T-helper 22 cell (primary cell): Measurements from ENCODE around the gene PHACTR1.

Source experiments
- DNase-seq: peaks from one replicate; pipeline ENCODE4 v3.0.0-alpha.2; 2020; ENCODE audit warnings: low read depth

Gene PHACTR1

GRCh38 chr6:12992770-12993169, 276.2 kb downstream of the PHACTR1 start:
- no peak for DNase-seq

DNA sequence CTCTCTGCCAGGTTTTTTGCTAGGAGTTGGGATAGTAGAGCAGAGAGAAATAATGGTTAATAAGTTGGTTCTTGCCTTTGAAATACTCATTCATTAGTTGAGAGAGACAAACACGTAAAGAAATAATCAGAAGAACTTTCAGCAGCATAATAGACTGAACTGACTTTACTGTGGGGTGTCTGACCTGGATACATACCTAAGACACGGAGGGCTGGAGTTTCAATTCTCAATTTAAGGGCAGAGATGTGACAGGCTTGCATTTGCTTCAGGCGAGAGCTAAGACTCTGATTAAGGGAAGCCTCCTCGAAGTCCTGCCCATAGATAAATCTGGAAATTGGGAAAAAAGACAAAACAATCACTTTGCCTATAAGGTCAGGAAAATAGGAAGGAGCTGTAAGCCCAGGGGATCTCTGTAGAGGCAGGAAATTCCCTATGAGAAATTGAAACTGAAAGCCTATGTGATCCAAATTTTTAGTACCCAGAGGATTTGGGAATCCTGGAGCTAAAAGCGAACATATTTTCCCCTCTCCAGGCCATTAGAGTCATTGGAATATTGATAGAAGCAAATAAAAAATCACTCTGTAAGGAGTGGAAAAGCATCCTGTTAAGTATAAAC, 276.8 kb downstream of the PHACTR1 start:
- DNase-seq, result no peak

- DNase-seq, result no peak
These were observed 278.9 kb downstream of the PHACTR1 start for GRCh38 chr6:12995419-12995818.

GRCh38 chr6:13000537-13000936, 284.0 kb downstream of the PHACTR1 start:
- DNase-seq, result no peak

DNA sequence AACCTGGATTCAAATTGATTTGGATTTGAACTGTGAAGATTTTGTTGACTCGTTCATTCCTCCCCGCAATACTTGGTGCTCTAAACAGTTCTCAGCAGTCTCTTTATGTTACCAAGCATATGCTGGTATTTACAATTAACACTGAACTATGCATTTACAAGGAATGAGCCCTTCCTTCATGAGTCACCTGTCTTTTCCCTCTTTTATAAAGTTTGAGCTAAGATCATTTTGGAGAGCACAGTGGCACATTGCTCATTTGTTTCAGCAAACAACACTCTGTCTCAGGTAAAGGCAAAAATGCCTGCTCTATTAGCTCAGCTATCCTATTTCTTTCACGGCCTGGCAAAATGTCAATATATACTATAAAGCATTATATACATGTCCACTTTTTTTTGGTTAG, 285.4 kb downstream of the PHACTR1 start:
- no peak for DNase-seq

GRCh38 chr6:13004601-13005000, 288.0 kb downstream of the PHACTR1 start:
- no peak for DNase-seq

GRCh38 chr6:13005994-13006393, 289.4 kb downstream of the PHACTR1 start:
- no peak for DNase-seq

DNA sequence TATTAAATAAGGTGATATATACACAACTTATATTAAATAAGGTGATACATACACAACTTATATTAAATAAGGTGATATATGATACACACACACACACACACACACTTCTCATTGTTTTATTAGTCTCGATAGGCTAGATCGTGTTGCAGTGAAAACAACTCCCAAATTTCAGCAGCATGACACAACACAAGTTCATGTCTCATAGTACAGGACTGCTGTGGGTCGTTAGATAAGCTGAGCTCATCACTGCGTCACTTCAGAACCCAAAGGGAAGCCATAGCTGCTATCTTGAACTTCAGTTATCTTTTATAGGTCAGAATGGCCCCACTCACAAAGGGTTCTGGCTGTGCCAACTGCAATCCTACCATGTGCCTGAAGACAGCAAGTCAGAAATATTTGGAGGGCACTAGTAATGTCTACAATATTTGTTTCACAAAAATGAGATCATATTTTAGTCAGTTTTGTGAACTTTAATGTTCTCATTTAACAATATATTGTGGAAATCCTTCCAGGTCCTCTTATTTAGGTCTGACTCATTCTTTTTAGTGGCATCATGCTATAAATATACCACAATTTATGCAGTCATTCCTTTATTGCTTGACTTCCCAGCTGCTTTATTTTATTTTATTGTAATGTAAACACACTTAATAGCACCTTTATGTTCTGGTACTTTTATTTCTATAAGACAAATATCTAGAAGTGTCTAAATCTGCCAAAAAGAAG, 290.2 kb downstream of the PHACTR1 start:
- no peak for DNase-seq

DNA sequence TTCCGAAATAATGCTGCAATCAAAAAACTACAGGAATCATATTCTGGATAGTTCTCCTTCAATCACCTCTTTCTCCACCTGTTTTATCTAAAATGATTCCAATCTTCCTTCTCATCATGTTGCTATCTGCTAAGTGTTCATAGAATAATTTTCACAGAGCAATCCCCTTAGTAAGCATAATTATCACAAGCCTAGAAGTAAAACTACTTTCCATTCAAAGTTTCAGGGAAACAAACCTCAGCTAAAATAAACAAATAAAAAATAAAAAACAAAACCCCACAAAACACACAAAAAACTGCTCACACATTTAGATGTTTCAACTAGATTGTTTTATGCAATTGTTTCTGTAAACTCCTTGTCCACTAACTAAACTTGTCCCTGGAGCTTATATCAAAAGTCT, 291.2 kb downstream of the PHACTR1 start:
- DNase-seq, result no peak

- no peak for DNase-seq
These were observed 292.5 kb downstream of the PHACTR1 start for GRCh38 chr6:13009031-13009430.

DNA sequence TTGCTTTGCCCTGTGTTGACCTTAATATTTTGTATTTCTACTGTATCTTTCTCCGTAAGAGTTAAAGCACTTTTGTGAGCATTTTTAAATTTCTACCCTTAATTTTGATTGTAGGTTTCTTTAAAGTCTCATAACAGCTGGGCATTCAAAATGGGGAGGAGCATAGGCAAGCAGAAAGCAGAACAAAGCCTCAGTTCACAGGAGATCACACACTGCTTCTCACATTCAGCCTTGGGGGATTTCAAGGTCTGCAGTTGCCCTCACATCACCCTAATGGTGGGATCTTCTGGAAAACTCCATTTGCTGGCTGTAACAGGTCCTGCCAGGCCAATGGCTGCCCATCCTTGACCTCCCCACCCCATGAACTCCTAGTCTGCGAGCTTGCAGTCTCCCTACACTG, 292.9 kb downstream of the PHACTR1 start:
- DNase-seq, result no peak

- DNase-seq, result no peak
These were observed 295.1 kb downstream of the PHACTR1 start for GRCh38 chr6:13011612-13012146.

DNA sequence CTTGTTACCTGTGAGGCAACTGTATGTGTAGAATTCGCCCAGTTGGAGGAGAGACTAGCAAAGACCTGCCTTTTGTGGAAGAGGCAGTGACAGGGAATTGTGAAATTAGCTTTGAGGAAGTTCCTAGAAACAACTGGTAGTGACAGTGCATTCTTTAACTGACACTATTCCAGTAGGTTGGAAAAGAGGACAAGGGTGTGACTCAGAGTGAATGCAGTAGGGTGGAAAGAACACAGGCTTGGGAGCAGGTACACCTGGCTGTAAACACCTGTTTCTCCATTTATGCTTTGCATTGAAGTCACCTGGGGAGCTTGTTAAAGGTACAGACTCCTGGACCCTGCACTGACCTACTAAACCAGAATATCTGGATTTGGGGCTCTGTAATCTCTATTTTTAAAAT, 295.7 kb downstream of the PHACTR1 start:
- DNase-seq, result no peak

DNA sequence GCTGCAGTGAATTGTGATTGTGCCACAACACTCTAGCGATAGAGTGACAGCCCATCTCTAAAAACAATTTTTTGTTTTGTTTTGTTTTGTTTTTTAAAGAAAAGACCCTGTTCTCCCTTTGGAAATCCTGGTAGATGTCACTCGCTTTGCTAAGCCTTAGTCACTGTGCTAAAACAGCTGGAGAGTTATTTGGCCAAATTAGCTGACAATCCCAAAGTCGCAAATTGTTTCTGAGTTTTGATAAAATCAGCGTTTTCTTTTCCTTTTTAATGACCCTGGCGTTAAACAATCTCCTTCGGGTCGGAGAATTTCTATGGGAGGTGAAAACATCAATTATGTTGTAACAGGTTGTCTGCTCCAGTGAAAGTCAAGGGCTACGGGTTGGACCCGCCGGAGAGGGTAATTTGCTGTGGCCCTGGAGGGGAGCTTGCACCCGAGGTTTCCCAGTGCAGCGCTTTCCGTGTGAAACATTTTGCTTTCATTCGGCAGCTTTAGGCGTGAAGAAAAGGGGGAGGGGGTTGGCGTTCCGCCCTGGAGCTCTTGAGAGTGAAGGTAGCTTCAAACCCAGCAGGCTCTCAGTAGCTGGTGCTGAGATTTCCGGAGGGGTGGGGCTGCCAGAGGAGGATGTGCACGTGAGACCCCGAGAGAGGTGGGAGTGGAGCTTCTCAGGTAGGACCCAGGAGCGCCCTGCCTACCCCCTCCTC, 296.6 kb downstream of the PHACTR1 start:
- no peak for DNase-seq

GRCh38 chr6:13013681-13014503, 297.3 kb downstream of the PHACTR1 start:
- DNase-seq, result no peak

GRCh38 chr6:13014504-13015378, 298.2 kb downstream of the PHACTR1 start:
- no peak for DNase-seq

DNA sequence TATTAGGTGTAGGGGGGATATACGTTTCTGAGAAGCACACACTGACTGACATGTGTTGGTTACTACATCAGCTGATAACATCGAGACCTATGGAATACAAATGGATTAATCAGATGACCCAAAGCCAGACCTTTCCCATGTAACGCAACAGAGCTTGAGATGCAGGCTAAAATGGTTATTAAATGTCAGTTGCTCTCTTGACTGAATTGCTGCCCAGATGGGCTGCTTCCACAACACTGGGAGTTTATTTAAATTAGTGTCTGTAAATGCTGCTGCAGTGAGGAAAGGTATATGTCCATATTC, 298.8 kb downstream of the PHACTR1 start:
- DNase-seq, result no peak

- DNase-seq, result no peak
These were observed 308.0 kb downstream of the PHACTR1 start for GRCh38 chr6:13024616-13025015.

GRCh38 chr6:13025893-13026499, 309.4 kb downstream of the PHACTR1 start:
- no peak for DNase-seq

GRCh38 chr6:13026557-13026956, 310.0 kb downstream of the PHACTR1 start:
- DNase-seq, result no peak

GRCh38 chr6:13027207-13027606, 310.6 kb downstream of the PHACTR1 start:
- DNase-seq, result no peak
